IPS-18c (cell line): ENCODE measurements around the gene STPG1.
"Not testable (repeated sequence)": the region's sequence is repeated elsewhere in the genome, so short reads cannot be mapped to it uniquely, and the experiment has no call there.

Source experiments
- H3K4me3 ChIP-seq: 2 replicates; pipeline ENCODE4 v1.7.0; 2013; ENCODE audit warnings: low read depth, mild to moderate bottlenecking, low read length, moderate library complexity; ENCODE audit not compliant: insufficient read depth
- H3K9me3 ChIP-seq: one replicate; pipeline ENCODE4 v1.6.1; 2013; ENCODE audit warnings: mild to moderate bottlenecking, low read length, moderate library complexity; ENCODE audit not compliant: control insufficient read depth, insufficient read depth

STPG1 gene, protein sequence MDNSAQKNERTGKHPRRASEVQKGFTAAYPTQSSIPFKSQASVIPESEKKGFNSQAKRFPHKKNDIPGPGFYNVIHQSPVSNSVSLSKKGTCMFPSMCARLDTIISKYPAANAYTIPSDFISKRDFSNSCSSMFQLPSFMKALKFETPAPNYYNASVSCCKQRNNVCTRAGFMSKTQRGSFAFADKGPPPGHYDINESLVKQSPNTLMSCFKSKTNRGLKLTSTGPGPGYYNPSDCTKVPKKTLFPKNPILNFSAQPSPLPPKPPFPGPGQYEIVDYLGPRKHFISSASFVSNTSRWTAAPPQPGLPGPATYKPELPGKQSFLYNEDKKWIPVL

DNA sequence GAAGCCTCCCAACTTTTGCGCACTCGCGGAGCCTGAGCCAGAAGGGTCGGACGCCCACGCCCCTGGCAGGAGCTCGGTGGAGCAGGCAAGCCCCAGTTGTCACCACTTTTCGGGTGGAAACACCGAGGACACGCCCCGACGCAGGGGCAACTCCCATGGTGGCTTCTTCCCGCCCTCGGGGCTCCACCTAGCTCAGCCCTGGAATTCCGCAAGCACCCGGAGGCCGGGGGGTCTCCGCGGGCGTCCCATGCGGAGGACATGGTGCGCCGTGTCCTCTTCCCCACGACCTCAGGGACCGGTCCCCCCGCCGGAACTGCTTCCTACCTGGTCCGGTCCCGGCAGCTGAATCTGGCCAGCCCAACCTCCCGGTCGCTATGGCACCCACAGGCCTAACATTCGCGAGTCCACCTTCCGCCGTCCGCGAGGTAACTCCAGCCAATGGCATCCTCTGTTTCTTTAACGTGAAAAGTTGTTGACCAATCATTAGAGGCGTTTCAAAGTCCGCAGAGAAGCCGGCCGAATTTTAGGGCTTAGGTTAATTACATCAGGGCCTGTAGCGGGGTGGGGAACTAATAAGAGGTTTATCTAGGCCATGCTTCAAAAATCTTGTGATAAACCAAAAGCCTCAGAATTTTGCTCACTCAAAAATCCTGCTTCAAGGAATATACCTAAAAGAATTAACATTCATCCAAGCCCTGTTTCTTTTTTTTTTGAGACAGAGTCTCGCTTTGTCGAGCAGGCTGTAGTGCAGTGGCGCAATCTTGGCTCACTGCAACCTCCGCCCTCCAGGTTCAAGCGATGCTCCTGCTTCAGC is at the start of gene STPG1:
Gene STPG1 (minus strand): TSS at position 433 of the 814 bp plus-strand sequence. CDS start 12,394 bp downstream, outside the sequence.
- Histone ChIP-seq H3K9me3 (no peaks in the 10 kb centered on the region), H3K4me3 (peak within 1 kb of the TSS; percentile 82)

DNA sequence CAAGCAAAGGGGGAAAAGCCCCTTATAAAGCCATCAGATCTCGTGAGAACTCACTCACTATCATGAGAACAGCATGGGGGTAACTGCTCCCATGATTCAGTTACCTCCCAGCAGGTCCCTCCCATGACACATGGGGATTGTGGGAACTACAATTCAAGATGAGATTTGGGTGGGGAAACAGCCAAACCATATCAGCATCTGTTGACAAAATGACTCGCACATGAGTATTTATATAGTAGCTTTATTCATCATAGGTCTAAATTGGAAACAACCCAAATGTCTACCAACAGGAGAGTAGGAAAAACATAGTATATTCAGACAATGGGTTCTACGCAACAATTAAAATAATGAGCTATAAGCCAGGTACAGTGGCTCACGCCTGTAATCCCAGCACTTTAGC is 48.5 kb upstream of the STPG1 start:
- not testable (repeated sequence) for H3K4me3 ChIP-seq

DNA sequence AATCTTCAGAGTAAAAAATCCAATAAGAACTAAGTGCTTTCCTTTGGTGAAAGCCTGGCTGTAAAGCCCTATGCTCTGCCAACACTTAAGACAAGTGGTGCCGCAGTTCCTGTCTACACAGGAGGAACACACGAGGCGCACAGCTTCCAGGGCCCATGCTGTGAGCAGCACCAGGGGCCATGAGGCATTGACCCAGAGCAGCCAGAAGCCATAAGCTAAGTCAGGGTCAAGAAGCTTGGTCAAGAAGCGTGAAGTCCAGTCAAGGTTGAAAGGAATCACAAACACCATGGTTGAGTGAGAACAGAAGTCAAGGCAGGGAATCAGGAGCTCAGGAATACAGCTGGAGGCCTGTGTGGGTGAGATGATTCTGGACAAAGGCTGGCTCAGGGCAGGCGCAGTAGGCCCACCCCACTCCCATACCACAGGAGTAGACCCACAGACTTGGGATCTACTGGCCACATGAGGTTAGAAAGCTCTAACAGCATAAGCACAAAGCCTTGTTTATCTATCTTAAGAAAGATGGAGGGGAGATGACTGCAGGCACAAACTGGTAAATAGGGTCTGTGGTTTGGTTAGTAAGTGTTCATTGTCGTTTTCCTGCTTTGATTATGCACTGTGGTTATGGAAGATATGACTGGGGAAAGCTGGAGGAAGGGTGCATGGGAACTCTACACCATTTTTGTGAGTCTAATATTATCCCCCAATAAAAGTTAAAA is 46.1 kb upstream of the STPG1 start:
- H3K9me3 ChIP-seq = no peaks in the 10 kb centered on the region

More for the DNA sequence above, 48.5 kb upstream of the STPG1 start:
- not testable (repeated sequence) for H3K9me3 ChIP-seq

DNA sequence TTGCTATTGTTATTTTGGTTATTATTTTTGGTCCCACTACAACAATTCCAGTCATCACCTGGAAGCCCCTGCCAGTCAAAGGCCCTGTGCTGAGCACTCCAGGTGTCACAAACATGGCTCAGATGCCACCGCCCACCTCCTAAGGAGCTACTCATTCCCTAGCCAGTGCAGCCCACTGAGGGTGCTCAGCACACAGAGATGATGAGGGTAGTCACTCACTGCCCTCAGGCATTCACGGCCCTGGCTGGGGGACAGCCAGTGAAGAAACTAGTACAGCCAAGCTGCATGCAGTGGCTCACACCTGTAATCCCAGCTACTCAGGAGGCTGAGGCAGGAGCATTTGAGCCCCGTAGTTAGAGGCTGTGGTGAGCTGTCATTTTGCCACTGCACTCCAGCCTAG is 44.3 kb upstream of the STPG1 start:
- Histone ChIP-seq H3K4me3 (no peak overlapping the region), H3K9me3 (no peaks in the 10 kb centered on the region)

More for the DNA sequence above, 46.1 kb upstream of the STPG1 start:
- no peak overlapping the region for H3K4me3 ChIP-seq

DNA sequence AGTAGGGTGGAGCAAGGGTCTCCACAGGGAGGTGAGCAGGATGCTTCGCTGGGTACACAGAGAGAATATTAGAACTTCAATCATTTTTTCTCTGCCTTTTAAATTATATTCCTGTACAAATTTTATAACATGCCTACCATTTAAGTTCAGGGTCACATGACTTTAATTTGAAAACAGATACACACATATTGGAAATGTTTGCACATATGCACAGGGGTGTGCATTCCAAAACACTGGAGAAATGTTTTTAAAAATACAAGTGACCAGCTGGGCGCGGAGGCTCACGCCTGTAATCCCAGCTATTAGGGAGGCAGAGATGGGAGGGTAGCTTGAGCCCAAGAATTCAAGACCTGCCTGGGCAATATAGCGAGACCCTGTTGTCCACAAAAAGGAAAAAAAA is 41.7 kb upstream of the STPG1 start:
- no peak overlapping the region for H3K4me3 ChIP-seq
- no peaks in the 10 kb centered on the region for H3K9me3 ChIP-seq

DNA sequence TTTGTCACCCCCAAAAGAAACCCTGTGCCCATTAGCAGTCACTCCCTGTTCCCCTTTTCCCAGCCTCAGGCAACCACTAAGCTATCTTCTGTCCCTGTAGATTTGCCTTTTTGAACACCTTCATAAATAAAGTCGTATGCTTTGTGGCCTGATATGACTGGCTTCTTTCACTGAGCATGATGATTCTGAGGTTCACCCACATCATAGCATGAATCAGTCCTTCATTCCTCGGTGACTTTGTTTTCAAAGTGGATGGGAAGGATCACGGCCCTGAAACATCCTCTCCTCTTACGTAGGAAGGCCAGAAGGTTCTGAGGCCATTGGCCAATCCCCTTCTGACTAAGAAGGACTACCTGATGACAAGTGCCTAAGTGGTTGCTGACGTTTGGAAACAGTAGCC is 41.1 kb upstream of the STPG1 start:
- Histone ChIP-seq H3K4me3 (no peak overlapping the region), H3K9me3 (no peaks in the 10 kb centered on the region)

DNA sequence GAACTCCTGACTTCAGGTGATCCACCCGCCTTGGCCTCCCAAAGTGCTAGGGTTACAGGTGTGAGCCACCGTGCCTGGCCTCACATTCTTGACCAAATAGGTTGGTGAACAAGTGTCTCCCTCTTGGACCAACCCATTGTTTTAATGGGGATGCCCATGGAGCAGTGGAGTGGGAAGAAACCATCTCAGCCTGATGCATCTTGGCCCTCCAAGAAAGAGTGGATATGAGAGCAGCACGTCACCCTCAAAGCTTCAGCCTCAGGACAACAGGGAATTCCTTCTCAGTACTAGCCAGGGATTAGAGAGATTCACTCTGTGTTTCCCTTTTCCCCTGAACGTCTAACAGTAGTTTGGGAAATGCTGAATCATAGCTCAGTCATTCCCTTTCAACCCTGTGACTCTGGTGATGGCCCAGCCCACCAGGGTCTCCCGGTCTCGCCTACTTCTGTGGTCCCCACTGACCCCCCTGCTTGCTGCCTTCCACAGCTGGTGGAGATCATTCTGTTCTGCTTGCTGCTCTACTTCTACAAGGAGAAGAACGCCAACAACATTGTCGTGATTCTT is 39.4 kb upstream of the STPG1 start:
- no peak overlapping the region for H3K4me3 ChIP-seq
- H3K9me3 ChIP-seq = no peaks in the 10 kb centered on the region

DNA sequence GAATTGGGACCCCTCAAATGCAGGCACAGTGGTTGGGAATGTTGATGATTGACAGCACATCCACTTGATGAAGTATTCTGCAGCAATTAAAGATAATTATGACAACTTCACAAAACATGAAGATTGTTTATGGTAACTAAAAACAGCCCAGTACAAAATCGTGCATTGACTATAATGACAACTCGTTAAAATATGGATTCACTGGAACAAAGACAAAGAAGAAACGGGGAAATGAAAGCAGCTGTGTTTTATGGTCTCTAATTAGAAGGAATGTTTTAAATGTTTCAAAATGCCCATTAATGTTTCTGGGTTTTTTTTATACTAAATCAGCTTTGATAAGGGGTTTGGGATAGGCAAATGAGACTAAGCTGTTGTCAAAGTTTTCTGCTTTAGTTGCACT is 38.2 kb upstream of the STPG1 start:
- no peaks in the 10 kb centered on the region for H3K9me3 ChIP-seq
- no peak overlapping the region for H3K4me3 ChIP-seq

DNA sequence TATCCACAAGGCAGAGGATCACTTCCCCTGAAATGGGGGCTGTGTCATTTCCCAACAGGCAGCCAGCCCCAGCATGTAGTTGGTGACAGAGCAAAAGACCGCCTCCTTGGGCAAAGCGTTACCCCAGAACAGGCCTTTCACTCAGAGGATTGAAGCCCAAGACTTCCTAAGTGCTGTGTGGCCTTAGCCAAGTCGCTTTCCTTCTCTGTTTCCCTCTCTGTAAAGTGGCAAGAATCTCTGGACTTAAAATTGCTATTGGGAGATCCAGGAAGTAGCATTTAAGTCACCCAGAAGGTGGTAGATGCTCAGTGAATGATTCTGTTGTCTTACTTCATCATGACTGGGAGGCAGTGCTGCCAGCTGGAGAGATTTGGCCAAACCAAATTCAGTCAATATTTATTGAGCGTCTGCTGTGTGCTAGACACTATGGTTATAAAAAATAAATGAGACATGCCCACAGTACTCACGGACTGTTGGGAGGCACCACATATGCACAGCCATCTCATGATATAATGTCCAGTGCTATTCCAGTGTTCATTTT is 37.3 kb upstream of the STPG1 start:
- Histone ChIP-seq H3K9me3 (no peaks in the 10 kb centered on the region), H3K4me3 (no peak overlapping the region)

DNA sequence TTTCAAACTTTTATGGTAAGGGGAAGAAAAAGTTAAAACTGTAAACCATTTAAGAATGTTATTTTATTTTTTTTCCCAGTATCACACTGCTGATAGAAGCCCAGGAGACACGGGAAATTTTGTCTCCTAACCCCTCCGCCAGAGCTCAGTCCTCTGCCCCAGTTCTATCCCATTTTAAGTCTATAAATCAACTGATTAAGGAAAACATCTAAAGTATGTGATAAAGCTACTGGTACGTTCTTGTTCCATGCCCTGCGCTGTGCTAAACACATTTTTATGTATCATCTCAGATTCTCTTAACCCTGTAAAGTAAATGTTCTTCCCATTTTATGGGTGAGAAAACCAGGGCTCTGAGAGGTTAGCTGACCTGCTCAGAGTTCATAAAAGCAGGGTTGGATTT is 36.7 kb upstream of the STPG1 start:
- H3K4me3 ChIP-seq = no peak overlapping the region

DNA sequence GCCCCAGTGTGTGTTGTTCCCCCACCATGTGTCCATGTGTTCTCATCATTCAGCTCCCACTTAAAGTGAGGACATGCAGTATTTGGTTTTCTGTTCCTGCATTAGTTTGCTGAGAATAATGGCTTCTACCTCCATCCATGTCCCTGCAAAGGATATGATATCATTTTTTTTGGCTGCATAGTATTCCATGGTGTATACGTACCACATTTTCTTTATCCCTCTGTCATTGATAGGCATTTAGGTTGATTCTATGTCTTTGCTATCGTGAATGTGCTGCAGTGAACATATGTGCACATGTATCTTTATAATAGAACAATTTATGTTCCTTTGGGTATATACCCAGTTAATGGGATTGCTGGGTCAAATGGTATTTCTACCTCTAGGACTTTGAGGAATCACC is 32.9 kb upstream of the STPG1 start:
- H3K4me3 ChIP-seq, H3K9me3 ChIP-seq: not testable (repeated sequence)

More for the DNA sequence above, 36.7 kb upstream of the STPG1 start:
- H3K9me3 ChIP-seq = no peaks in the 10 kb centered on the region

DNA sequence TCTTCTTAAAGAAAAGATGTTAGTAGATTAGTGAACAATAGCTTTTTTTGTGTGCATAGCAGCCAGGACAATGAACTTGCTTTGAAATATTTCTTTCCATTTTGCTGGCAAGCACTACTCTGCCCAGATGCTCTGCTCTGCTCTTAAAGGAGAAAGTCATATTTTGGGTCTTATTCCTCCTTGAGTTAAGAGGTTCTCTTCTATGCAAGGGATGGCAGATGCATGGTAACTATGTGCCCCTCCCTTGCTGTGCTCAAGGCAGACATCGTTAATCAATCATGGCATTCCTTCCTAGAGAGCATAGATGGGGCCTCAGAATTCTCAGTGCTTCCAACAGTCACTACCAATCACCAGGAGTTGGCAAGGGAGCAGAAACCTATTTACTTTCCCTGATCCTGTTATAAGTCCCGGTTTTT is 29.7 kb upstream of the STPG1 start:
- Histone ChIP-seq H3K9me3 (no peaks in the 10 kb centered on the region), H3K4me3 (no peak overlapping the region)

DNA sequence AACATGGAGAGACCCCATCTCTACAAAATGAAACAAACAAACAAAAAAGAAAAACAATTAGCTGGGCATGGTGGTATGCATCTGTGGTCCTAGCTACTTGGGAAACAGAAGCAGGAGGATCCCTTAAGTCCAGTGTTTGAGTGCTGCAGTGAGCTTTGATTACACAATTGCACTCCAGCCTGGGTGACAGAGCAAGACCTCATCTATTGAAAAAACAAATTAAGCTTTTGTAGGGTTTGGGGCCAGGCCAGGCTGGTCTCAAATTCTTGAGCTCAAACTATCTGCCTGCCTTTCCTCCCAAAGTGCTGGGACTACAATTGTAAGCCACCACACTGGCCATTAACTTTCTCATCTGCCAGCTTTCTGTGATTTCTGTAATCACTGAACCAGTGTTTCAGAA is 29.2 kb upstream of the STPG1 start:
- H3K9me3 ChIP-seq = no peaks in the 10 kb centered on the region
- H3K4me3 ChIP-seq = no peak overlapping the region

DNA sequence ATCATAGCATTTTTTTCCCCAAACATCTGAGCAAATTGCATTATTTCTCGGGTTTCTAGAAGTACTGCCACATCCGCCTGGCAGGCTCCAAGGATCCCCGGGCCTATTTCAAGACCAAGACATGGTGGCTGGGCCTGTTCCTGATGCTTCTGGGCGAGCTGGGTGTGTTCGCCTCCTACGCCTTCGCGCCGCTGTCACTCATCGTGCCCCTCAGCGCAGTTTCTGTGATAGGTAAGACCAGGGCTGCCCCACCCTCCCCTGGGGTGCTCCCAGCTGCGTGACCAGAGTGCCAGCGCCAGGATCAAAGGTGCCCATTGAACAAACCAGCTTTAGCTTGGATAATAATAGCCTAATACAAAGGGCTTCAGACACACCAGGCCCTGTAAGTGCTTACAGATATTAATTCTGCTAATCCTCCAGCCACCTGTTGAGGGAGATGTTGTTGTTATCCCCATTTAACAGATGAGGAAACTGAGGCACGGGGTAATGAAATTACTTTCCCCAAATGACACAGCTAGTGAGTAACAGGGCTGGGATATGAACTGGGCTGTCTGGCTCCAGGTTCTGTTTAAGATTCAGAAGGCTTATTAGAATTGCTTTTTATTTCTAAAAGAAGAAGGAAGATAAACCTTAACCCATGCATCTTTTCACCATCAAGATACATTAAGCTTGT is 28.6 kb upstream of the STPG1 start:
- H3K9me3 ChIP-seq = no peaks in the 10 kb centered on the region

DNA sequence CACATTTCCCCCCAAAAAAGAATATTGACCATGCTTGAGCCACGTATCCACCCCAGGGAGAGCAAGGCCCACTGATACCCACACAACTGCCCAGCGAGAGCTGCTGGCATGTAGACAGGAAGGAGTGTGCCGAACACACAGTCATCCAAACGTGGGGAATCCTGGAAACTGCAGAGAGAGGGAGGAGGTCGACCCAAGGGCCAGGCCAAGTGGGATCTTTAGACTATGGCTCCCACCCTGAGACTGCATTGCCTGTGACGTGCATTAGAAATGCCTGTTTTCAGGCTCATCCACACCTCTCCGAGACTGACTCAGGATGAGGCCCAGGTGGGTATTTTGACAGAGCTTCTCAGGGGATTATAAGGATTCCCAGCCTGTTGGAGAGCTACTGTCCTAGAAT is 27.9 kb upstream of the STPG1 start:
- peaks cover 2% of the 10 kb centered on the region for H3K9me3 ChIP-seq
- no peak overlapping the region for H3K4me3 ChIP-seq

More for the DNA sequence above, 28.6 kb upstream of the STPG1 start:
- no peak overlapping the region for H3K4me3 ChIP-seq

DNA sequence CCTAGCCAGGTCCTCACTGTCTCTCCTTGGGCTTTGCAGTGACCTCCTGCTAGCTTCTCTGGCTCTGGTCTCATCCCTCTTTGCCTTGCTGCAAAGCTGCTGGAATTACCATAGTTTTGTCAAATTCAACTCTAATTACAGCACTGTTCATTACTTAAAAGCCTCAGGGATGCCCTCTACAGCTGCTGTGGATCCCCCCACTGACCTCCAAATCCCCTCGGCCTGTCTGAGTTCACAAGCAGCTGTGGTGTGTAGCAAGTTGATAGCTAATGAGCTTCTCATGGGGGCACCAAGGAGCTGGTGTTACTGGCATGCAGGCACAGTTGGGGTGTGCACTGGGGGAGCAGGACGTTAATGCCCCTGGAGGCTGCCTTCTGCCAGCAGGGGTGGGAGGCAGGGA is 26.9 kb upstream of the STPG1 start:
- no peak overlapping the region for H3K4me3 ChIP-seq
- peaks cover 2% of the 10 kb centered on the region for H3K9me3 ChIP-seq

DNA sequence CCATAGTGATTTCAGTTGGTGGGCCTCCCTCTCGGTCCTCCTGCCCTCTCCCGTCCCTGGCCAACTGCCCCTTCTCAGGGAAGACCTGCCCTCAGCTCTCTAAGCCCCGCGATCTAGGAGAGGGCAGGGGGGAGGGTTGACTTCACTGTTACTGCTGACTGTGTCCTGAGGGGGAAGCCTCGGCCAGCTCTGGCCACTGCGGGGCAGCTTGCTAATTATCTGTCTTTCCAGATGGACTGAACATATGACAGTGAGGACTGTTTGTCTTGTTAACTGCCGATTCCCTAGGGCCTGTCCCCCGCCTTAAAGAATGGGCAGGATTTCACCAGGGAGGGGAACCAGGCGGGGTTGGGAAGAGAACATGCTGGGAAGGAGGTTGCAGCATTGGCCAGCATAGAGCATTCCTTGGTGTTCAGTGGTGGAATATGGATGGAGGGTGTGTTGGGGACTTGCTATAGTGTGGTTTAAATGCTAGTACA is 24.9 kb upstream of the STPG1 start:
- Histone ChIP-seq H3K4me3 (no peak overlapping the region), H3K9me3 (peaks cover 2% of the 10 kb centered on the region)
